Measurements from ENCODE around the gene CEP70.
"Not testable (repeated sequence)": the region's sequence is repeated elsewhere in the genome, so short reads cannot be mapped to it uniquely, and the experiment has no call there.

The CEP70 gene

GRCh38 chr3:138588445-138588844 lies 5.6 kb downstream of the CEP70 start:
- TF ChIP-seq CTCF (IDR thresholded peaks at IDR 0.05; ENCODE audit: extremely low read depth, insufficient read depth, missing control alignments), result no peak
- DNase-seq (ENCODE audit: low spot score), result no peak
- in situ Hi-C loops (cut with MboI; ENCODE audit: low pct_unique_long_range_greater_than_20kb, low sequenced_read_pairs, unreplicated experiment), result no loop called here

GRCh38 chr3:138587374-138587773 lies 6.7 kb downstream of the CEP70 start:
- in situ Hi-C loops (cut with MboI; ENCODE audit: low pct_unique_long_range_greater_than_20kb, low sequenced_read_pairs, unreplicated experiment), result no loop called here
- DNase-seq (ENCODE audit: low spot score), result no peak
- TF ChIP-seq CTCF (IDR thresholded peaks at IDR 0.05; ENCODE audit: extremely low read depth, insufficient read depth, missing control alignments), result no peak

GRCh38 chr3:138578961-138579574 lies 15.0 kb downstream of the CEP70 start:
- in situ Hi-C loops (cut with MboI; ENCODE audit: low pct_unique_long_range_greater_than_20kb, low sequenced_read_pairs, unreplicated experiment), result no loop called here
- DNase-seq (ENCODE audit: low spot score), result no peak
- TF ChIP-seq CTCF (IDR thresholded peaks at IDR 0.05; ENCODE audit: extremely low read depth, insufficient read depth, missing control alignments), result no peak

GRCh38 chr3:138578141-138578540 lies 15.9 kb downstream of the CEP70 start:
- in situ Hi-C loops (cut with MboI; ENCODE audit: low pct_unique_long_range_greater_than_20kb, low sequenced_read_pairs, unreplicated experiment), result no loop called here
- no peak for DNase-seq (ENCODE audit: low spot score)
- TF ChIP-seq CTCF (IDR thresholded peaks at IDR 0.05; ENCODE audit: extremely low read depth, insufficient read depth, missing control alignments), result no peak

GRCh38 chr3:138573138-138573537 lies 20.9 kb downstream of the CEP70 start:
- no peak for DNase-seq (ENCODE audit: low spot score)

GRCh38 chr3:138569624-138570023 lies 24.4 kb downstream of the CEP70 start:
- in situ Hi-C loops (cut with MboI; ENCODE audit: low pct_unique_long_range_greater_than_20kb, low sequenced_read_pairs, unreplicated experiment); DNase-seq (ENCODE audit: low spot score): not testable (repeated sequence)

More at GRCh38 chr3:138573138-138573537, 20.9 kb downstream of the CEP70 start:
- TF ChIP-seq CTCF (IDR thresholded peaks at IDR 0.05; ENCODE audit: extremely low read depth, insufficient read depth, missing control alignments), result no peak
- in situ Hi-C loops (cut with MboI; ENCODE audit: low pct_unique_long_range_greater_than_20kb, low sequenced_read_pairs, unreplicated experiment), result no loop called here

- in situ Hi-C loops (cut with MboI; ENCODE audit: low pct_unique_long_range_greater_than_20kb, low sequenced_read_pairs, unreplicated experiment), result no loop called here
- no peak for DNase-seq (ENCODE audit: low spot score)
- no peak for TF ChIP-seq CTCF (IDR thresholded peaks at IDR 0.05; ENCODE audit: extremely low read depth, insufficient read depth, missing control alignments)
Observed at GRCh38 chr3:138569090-138569489, 25.0 kb downstream of the CEP70 start.

Data from GM13977 (cell line).